AG04450 (cell line): ENCODE measurements around the gene CFH. TPM values are rescaled to one million over a fixed set of nuclear protein-coding genes. Genes with fewer than 3 reads are reported as not detected.
A peak's percentile ranks its signal among the peaks of the same experiment; 100 is the strongest.

ENCODE experiments used
- CTCF ChIA-PET: fragments of 300-600, 350-600 bp; formaldehyde crosslinking; extraction: SDS; loops from one replicate; lab custom pipeline; 2022; ENCODE audit warnings: antibody characterized with exemption, inconsistent platforms; lab: Charles Lee
- POLR2A ChIA-PET: fragments of 350-600 bp; formaldehyde crosslinking; extraction: SDS; loops from one replicate; lab custom pipeline; 2021; ENCODE audit warnings: antibody characterized with exemption, inconsistent platforms; lab: Yijun Ruan, JAX
- DNase-seq: peaks from one replicate; pipeline ENCODE4 v3.0.0-alpha.2; 2011; ENCODE audit warnings: low read depth, low spot score
- H3K27ac ChIP-seq: one replicate; pipeline ENCODE4 v1.5.1; 2012; ENCODE audit warnings: low read depth, low read length, control low read depth
- H3K27me3 ChIP-seq: one replicate; pipeline ENCODE4 v1.6.0; 2012; ENCODE audit warnings: low read length; ENCODE audit not compliant: control insufficient read depth, insufficient read depth
- H3K4me3 ChIP-seq: 2 replicates; pipeline ENCODE4 v1.5.1; 2011; ENCODE audit warnings: mild to moderate bottlenecking, low read depth, low read length, control low read depth
- H3K9me3 ChIP-seq: 2 replicates; pipeline ENCODE4 v1.5.1; 2012; ENCODE audit warnings: low read length; ENCODE audit not compliant: control insufficient read depth, insufficient read depth
- CTCF ChIP-seq: IDR thresholded peaks from 2 replicates; pipeline ENCODE4 v1.5.1; 2011; ENCODE audit warnings: low read depth, low read length, control low read depth, inconsistent platforms
- polyA plus RNA-seq: library from polyadenylated mRNA; depleted of rRNA; stranded (reverse); fragments of >200 nt; gene quantifications from 2 replicates; pipeline ENCODE4 v1.2.3, GENCODE V29; 2011

CFH gene
- polyA plus RNA-seq, 1 experiment: 37.8 TPM

GRCh38 chr1:196659471-196659870 lies 7.6 kb downstream of the CFH start:
- ChIA-PET CTCF (interaction anchor here (0.6 to 4.2 kb wide), 6 partner anchors 287 to 1371 kb away, joined by 3 to 35 read pairs (median 4); no protein-coding TSS in a partner anchor), POLR2A (no interaction called here)
- Histone ChIP-seq H3K9me3 (no peaks in the 10 kb centered on the region), H3K4me3 (no peak overlapping the region), H3K27me3 (no peaks in the 10 kb centered on the region), H3K27ac (no peak overlapping the region)
- no peak for TF ChIP-seq CTCF
- no peak for DNase-seq

GRCh38 chr1:196660272-196660671 lies 8.4 kb downstream of the CFH start:
- ChIA-PET POLR2A (no interaction called here), CTCF (interaction anchor here (0.6 to 4.5 kb wide), 31 partner anchors 8 to 532 kb away, joined by 3 to 130 read pairs (median 4); partner anchors contain the start of genes CFH and KCNT2)
- Histone ChIP-seq H3K4me3 (no peak overlapping the region), H3K9me3 (no peaks in the 10 kb centered on the region), H3K27me3 (no peaks in the 10 kb centered on the region), H3K27ac (no peak overlapping the region)
- DNase-seq: no peak
- TF ChIP-seq CTCF: no peak

- no peak overlapping the region for H3K4me3 ChIP-seq
- DNase-seq: peak; percentile 6
- no peaks in the 10 kb centered on the region for H3K9me3 ChIP-seq
- ChIA-PET CTCF (interaction anchor here (0.6 to 4.5 kb wide), 31 partner anchors 8 to 533 kb away, joined by 3 to 130 read pairs (median 4); partner anchors contain the start of genes CFH and KCNT2), POLR2A (no interaction called here)
- no peak overlapping the region for H3K27ac ChIP-seq
- H3K27me3 ChIP-seq: no peaks in the 10 kb centered on the region
- peak; percentile 53 for TF ChIP-seq CTCF
Measured at GRCh38 chr1:196660852-196661251, 9.0 kb downstream of the CFH start.

GRCh38 chr1:196661345-196661744 lies 9.5 kb downstream of the CFH start:
- no peak for TF ChIP-seq CTCF
- DNase-seq: no peak
- POLR2A ChIA-PET: no interaction called here

GRCh38 chr1:196667131-196667530 lies 15.3 kb downstream of the CFH start:
- POLR2A ChIA-PET: no interaction called here
- Histone ChIP-seq H3K9me3 (0 out of 2 replicates have a peak, but pooled peaks cover 2% of the 10 kb centered on the region), H3K4me3 (no peak overlapping the region), H3K27me3 (no peaks in the 10 kb centered on the region), H3K27ac (no peak overlapping the region)
- DNase-seq: no peak
- TF ChIP-seq CTCF: no peak
- CTCF ChIA-PET: no interaction called here

More at GRCh38 chr1:196661345-196661744, 9.5 kb downstream of the CFH start:
- Histone ChIP-seq H3K4me3 (no peak overlapping the region), H3K27me3 (no peaks in the 10 kb centered on the region), H3K27ac (no peak overlapping the region), H3K9me3 (0 out of 2 replicates have a peak, but pooled peaks cover under 1% of the 10 kb centered on the region)
- CTCF ChIA-PET: interaction anchor here (0.6 to 4.5 kb wide), 26 partner anchors 9 to 533 kb away, joined by 3 to 130 read pairs (median 6); partner anchors contain the start of genes CFH and KCNT2
